AG04449 (cell line): ENCODE measurements around the gene GALNT18.

Source experiments
- CTCF ChIA-PET: fragments of 350-600 bp; formaldehyde crosslinking; extraction: SDS; loops from one replicate; lab custom pipeline; 2021; ENCODE audit warnings: antibody characterized with exemption; lab: Yijun Ruan, JAX
- POLR2A ChIA-PET: fragments of 400-600, 350-600 bp; formaldehyde crosslinking; extraction: SDS; loops from one replicate; lab custom pipeline; 2020; ENCODE audit warnings: antibody characterized with exemption, inconsistent platforms; lab: Yijun Ruan, JAX
- DNase-seq: peaks from one replicate; pipeline ENCODE4 v3.0.0-alpha.2; 2010; ENCODE audit warnings: low read depth, low spot score
- H3K4me3 ChIP-seq: 2 replicates; pipeline ENCODE4 v1.5.1; 2011; ENCODE audit warnings: low read depth, mild to moderate bottlenecking, control low read depth, low read length
- CTCF ChIP-seq: IDR thresholded peaks from one replicate; pipeline ENCODE4 v1.5.1; 2011; ENCODE audit warnings: mild to moderate bottlenecking, moderate library complexity, low read length, control low read depth, inconsistent platforms; ENCODE audit not compliant: insufficient read depth; ENCODE audit errors: missing control alignments

GALNT18 gene

GRCh38 chr11:11436715-11437313 lies 185.0 kb downstream of the GALNT18 start:
- POLR2A ChIA-PET, result no interaction called here
- no peak overlapping the region for H3K4me3 ChIP-seq
- no peak for DNase-seq
- CTCF ChIA-PET, result interaction anchor here (1.3 kb wide), 1 partner anchor 11 kb away, joined by 4 read pairs; no protein-coding TSS in a partner anchor
- TF ChIP-seq CTCF, result no peak

- POLR2A ChIA-PET, result no interaction called here
- CTCF ChIA-PET, result no interaction called here
- no peak for TF ChIP-seq CTCF
- no peak for DNase-seq
- no peak overlapping the region for H3K4me3 ChIP-seq
These were observed 186.2 kb downstream of the GALNT18 start for GRCh38 chr11:11435635-11436034.

- no peak for TF ChIP-seq CTCF
- no peak overlapping the region for H3K4me3 ChIP-seq
- DNase-seq, result no peak
- ChIA-PET POLR2A (no interaction called here), CTCF (interaction anchor here (0.9 kb wide), 1 partner anchor 8 kb away, joined by 3 read pairs; no protein-coding TSS in a partner anchor)
These were observed 187.8 kb downstream of the GALNT18 start for GRCh38 chr11:11433960-11434359.

- ChIA-PET POLR2A (no interaction called here), CTCF (no interaction called here)
- H3K4me3 ChIP-seq, result no peak overlapping the region
- no peak for DNase-seq
- no peak for TF ChIP-seq CTCF
These were observed 189.0 kb downstream of the GALNT18 start for GRCh38 chr11:11432621-11433319.

GRCh38 chr11:11430431-11430830 lies 191.4 kb downstream of the GALNT18 start:
- CTCF ChIA-PET, result no interaction called here
- DNase-seq, result no peak
- POLR2A ChIA-PET, result no interaction called here
- H3K4me3 ChIP-seq, result no peak overlapping the region
- no peak for TF ChIP-seq CTCF

- ChIA-PET POLR2A (no interaction called here), CTCF (no interaction called here)
- TF ChIP-seq CTCF, result no peak
- no peak for DNase-seq
- H3K4me3 ChIP-seq, result no peak overlapping the region
These were observed 193.1 kb downstream of the GALNT18 start for GRCh38 chr11:11428714-11429113.
